ENCODE data around the gene EXOC2. TPM values are rescaled to one million over a fixed set of nuclear protein-coding genes. Genes with fewer than 3 reads are reported as not detected.

EXOC2 gene
- total RNA-seq, 4 donors from 2014 or later, result 10.3 to 23.9 (median 19.1) TPM

DNA sequence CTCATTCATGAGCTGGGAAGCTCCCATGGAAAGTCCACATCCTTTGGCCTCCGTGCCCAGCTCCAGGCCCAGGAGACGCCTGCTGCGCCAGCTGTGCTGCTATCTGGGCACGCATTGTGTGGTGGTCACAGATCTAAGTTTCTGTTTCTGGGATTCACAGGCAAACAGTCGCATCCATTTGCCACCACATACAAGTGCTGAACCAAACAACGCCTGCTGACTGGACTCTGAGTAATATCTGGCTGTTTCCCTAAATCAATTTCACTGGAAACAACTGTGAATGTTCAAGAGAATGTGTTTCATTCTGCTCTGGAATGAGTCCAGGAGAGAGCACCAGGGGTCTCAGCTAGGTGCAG, 255.9 kb downstream of the EXOC2 start:
- Histone ChIP-seq H3K4me1 (no peaks in the 10 kb centered on the region), H3K27ac (no peak overlapping the region), H3K9me3 (no peaks in the 10 kb centered on the region), H3K27me3 (no peaks in the 10 kb centered on the region), H3K4me3 (no peak overlapping the region), H3K36me3 (no peaks in the 10 kb centered on the region)
- TF ChIP-seq, protein P1, sequence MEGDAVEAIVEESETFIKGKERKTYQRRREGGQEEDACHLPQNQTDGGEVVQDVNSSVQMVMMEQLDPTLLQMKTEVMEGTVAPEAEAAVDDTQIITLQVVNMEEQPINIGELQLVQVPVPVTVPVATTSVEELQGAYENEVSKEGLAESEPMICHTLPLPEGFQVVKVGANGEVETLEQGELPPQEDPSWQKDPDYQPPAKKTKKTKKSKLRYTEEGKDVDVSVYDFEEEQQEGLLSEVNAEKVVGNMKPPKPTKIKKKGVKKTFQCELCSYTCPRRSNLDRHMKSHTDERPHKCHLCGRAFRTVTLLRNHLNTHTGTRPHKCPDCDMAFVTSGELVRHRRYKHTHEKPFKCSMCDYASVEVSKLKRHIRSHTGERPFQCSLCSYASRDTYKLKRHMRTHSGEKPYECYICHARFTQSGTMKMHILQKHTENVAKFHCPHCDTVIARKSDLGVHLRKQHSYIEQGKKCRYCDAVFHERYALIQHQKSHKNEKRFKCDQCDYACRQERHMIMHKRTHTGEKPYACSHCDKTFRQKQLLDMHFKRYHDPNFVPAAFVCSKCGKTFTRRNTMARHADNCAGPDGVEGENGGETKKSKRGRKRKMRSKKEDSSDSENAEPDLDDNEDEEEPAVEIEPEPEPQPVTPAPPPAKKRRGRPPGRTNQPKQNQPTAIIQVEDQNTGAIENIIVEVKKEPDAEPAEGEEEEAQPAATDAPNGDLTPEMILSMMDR (IDR thresholded peaks at IDR 0.05), result no peak
- DNase-seq, result no peak

DNA sequence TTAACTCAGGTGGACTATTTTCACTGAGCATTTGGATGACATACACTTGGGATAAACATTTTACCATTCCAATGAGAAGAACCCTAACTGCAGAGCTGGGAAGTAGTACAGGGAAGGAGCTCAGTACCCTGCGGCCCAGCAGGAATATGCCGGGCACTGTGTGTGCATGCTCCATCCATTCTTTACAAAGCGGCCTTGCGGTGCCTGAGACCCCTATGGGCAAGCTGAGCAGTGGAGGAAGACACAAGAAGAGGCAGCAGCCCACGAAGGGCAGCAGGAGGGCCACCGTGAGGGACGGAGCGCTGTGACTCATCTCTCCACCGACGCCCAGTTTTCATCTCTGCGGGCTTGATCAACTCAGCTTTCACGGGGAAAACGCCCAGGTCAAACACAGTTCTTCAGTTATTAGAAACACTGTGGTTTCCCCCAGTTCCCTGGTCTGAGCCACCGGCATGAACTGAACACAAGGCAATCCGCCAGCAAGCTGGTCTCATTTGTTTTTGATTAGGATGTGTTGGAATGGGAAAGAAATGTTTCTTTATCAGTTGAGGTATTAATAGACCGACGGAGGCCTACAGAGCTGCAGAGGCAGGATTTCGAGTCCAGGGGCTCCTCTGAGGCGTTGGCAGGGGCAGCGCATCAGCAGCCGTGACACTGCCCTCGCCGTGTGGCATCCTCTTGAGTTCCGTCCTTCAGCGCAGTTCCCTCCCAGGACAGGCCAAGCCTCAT, 256.5 kb downstream of the EXOC2 start:
- TF ChIP-seq, protein P1 (IDR thresholded peaks at IDR 0.05), result no peak
- no peak for TF ChIP-seq POLR2A (IDR thresholded peaks at IDR 0.05)
- H3K4me3 ChIP-seq, result no peak overlapping the region
- no peak overlapping the region for H3K27ac ChIP-seq
- H3K27me3 ChIP-seq, result no peaks in the 10 kb centered on the region
- H3K4me1 ChIP-seq, result no peaks in the 10 kb centered on the region
- no peaks in the 10 kb centered on the region for H3K9me3 ChIP-seq
- H3K36me3 ChIP-seq, result no peaks in the 10 kb centered on the region
- no peak for DNase-seq

DNA sequence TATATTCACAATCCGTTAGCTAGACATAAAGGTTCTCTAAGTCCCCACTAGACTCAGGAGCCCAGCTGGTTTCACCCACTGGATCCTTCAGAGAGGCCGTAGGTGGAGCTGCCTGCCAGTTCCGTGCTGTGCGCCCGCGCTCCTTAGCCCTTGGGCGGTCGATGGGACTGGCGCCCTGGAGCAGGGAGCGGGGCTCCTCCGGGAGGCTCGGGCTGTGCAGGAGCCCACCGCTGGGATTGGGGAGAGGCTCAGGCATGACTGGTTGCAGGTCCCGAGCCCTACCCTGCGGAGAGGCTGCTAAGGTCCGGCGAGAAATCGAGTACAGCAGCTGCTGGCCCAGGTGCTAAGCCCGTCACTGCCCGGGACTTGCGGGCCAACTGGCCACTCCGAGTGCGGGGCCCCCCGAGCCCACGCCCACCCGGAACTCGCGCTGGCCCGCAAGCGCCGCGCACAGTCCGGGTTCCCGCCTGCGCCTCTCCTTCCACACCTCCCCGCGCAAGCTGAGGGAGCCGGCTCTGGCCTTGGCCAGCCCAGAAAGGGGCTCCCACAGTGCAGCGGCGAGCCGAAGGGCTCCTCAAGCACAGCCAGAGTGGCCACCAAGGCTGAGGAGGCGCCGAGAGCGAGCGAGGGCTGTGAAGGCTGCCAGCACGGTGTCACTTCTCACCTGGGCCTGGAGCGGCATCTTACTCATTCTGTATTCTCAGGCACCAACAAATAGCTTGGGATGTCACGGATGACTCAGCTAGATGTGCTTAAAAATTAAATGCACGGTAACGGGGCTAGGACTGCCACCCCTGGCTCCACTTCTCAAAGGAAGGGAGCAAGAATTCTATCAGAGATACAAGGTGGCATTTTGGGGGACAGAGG, 257.3 kb downstream of the EXOC2 start:
- H3K4me1 ChIP-seq, result no peaks in the 10 kb centered on the region
- H3K9me3 ChIP-seq, result no peaks in the 10 kb centered on the region
- no peaks in the 10 kb centered on the region for H3K27me3 ChIP-seq
- H3K36me3 ChIP-seq, result no peaks in the 10 kb centered on the region
- no peak for TF ChIP-seq POLR2A (IDR thresholded peaks at IDR 0.05)
- TF ChIP-seq, protein P1 (IDR thresholded peaks at IDR 0.05), result no peak
- DNase-seq, result no peak
- no peak overlapping the region for H3K27ac ChIP-seq
- no peak overlapping the region for H3K4me3 ChIP-seq

Other genes starting within 250 kb of the EXOC2 start
- 10 to 100 TPM in 1 of 4 donors, 1 to 10 TPM in 3; 3.1 to 10.7 (median 4.8) TPM for gene HUS1B, start 36.0 kb downstream of the EXOC2 start, total RNA-seq

Measured in Peyer's patch (tissue), 4 donors.